DOHH2 (cell line): ENCODE data around the gene ARID3A.

ENCODE experiments used
- EZH2phosphoT487 ChIP-seq: fragments of 200-600 bp; sonication (generic); IDR thresholded peaks from 2 replicates; pipeline ENCODE4 v1.6.1; 2017; ENCODE audit warnings: borderline replicate concordance, mild to moderate bottlenecking, antibody characterized with exemption, low read length, moderate library complexity, mixed read lengths
- TF ChIP-seq, protein P1 (sequence below): fragments of 200-600 bp; sonication (generic); IDR thresholded peaks from one replicate; pipeline ENCODE4 v1.5.1; 2014; ENCODE audit warnings: antibody characterized with exemption, mild to moderate bottlenecking, low read depth, low read length; ENCODE audit not compliant: poor library complexity, severe bottlenecking

- TF ChIP-seq, protein P1, sequence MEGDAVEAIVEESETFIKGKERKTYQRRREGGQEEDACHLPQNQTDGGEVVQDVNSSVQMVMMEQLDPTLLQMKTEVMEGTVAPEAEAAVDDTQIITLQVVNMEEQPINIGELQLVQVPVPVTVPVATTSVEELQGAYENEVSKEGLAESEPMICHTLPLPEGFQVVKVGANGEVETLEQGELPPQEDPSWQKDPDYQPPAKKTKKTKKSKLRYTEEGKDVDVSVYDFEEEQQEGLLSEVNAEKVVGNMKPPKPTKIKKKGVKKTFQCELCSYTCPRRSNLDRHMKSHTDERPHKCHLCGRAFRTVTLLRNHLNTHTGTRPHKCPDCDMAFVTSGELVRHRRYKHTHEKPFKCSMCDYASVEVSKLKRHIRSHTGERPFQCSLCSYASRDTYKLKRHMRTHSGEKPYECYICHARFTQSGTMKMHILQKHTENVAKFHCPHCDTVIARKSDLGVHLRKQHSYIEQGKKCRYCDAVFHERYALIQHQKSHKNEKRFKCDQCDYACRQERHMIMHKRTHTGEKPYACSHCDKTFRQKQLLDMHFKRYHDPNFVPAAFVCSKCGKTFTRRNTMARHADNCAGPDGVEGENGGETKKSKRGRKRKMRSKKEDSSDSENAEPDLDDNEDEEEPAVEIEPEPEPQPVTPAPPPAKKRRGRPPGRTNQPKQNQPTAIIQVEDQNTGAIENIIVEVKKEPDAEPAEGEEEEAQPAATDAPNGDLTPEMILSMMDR: no peak
- no peak for TF ChIP-seq EZH2phosphoT487
Observed at GRCh38 chr19:973726-974563, 48.1 kb downstream of the ARID3A start.
